IMR-90 (cell line): ENCODE results near the gene SLC44A5. TPM values are rescaled to one million over a fixed set of nuclear protein-coding genes. Genes with fewer than 3 reads are reported as not detected.

Source experiments
- ATAC-seq: fragments of 200-7000 bp; cut with Tn5 transposase; 2 replicates; pipeline ENCODE4 v1.9.1; 2020; ENCODE audit warnings: low read depth, mild to moderate bottlenecking, moderate library complexity
- BruUV-seq: library from RNA; stranded (reverse); fragments of 400-500 nt; replicated peaks from 2 replicates; lab custom pipeline; 2021; lab: Mats Ljungman, UMichigan
- CTCF ChIA-PET: fragments of 300-600 bp; formaldehyde crosslinking; extraction: SDS; loops from one replicate; lab custom pipeline; 2021; ENCODE audit warnings: antibody characterized with exemption; lab: Yijun Ruan, JAX
- POLR2A ChIA-PET: fragments of 300-600 bp; sonication (Branson Sonifier 250); formaldehyde crosslinking; loops from one replicate; lab custom pipeline; 2022; ENCODE audit warnings: antibody characterized with exemption; ENCODE audit not compliant: unreplicated experiment; lab: Charles Lee
- DNase-seq: peaks from one replicate; pipeline ENCODE4 v3.0.0; 2013
- H2AFZ ChIP-seq: replicated peaks from 2 replicates; pipeline ENCODE3; 2013; ENCODE audit warnings: low read length, mild to moderate bottlenecking; ENCODE audit not compliant: poor library complexity
- H2AK5ac ChIP-seq: 2 replicates; pipeline ENCODE4 v1.6.1; 2013; ENCODE audit warnings: low read depth, low read length, inconsistent platforms
- H2AK9ac ChIP-seq: replicated peaks from 2 replicates; pipeline ENCODE3; 2013; ENCODE audit warnings: mild to moderate bottlenecking, low read depth, low read length, moderate library complexity; ENCODE audit not compliant: poor library complexity
- H2BK120ac ChIP-seq: 2 replicates; pipeline ENCODE4 v1.6.1; 2013; ENCODE audit warnings: low read depth, low read length, inconsistent platforms
- H2BK15ac ChIP-seq: 3 replicates; pipeline ENCODE4 v1.6.1; 2013; ENCODE audit warnings: low read depth, low read length, inconsistent platforms
- H2BK20ac ChIP-seq: 2 replicates; pipeline ENCODE4 v1.6.1; 2013; ENCODE audit warnings: low read depth, mild to moderate bottlenecking, inconsistent platforms, low read length, moderate library complexity
- H2BK5ac ChIP-seq: 2 replicates; pipeline ENCODE4 v1.6.1; 2013; ENCODE audit warnings: mild to moderate bottlenecking, low read depth, low read length, inconsistent platforms; ENCODE audit not compliant: poor library complexity, severe bottlenecking
- H3K14ac ChIP-seq: replicated peaks from 2 replicates; pipeline ENCODE4 v1.6.1; 2013; ENCODE audit warnings: low read depth, low read length, inconsistent platforms
- H3K18ac ChIP-seq: 2 replicates; pipeline ENCODE4 v1.6.1; 2013; ENCODE audit warnings: low read depth, low read length, control low read depth
- H3K23ac ChIP-seq: 2 replicates; pipeline ENCODE4 v1.6.1; 2013; ENCODE audit warnings: low read depth, low read length, inconsistent platforms
- H3K27ac ChIP-seq: 2 replicates; pipeline ENCODE4 v1.5.1; 2013; ENCODE audit warnings: mild to moderate bottlenecking, control low read depth, low read length; ENCODE audit not compliant: insufficient read depth
- H3K27me3 ChIP-seq: 2 replicates; pipeline ENCODE4 v1.6.1; 2013; ENCODE audit warnings: low read length; ENCODE audit not compliant: control insufficient read depth, insufficient read depth
- H3K36me3 ChIP-seq: 2 replicates; pipeline ENCODE4 v1.6.1; 2013; ENCODE audit warnings: low read length, mixed read lengths; ENCODE audit not compliant: control insufficient read depth, insufficient read depth
- H3K4ac ChIP-seq: 2 replicates; pipeline ENCODE4 v1.6.1; 2013; ENCODE audit warnings: low read depth, low read length, inconsistent platforms
- H3K4me1 ChIP-seq: 2 replicates; pipeline ENCODE4 v1.6.1; 2013; ENCODE audit warnings: low read length, mixed read lengths; ENCODE audit not compliant: control insufficient read depth, insufficient read depth
- H3K4me2 ChIP-seq: 2 replicates; pipeline ENCODE4 v1.6.1; 2013; ENCODE audit warnings: low read depth, mild to moderate bottlenecking, control low read depth, low read length, moderate library complexity
- H3K4me3 ChIP-seq: 2 replicates; pipeline ENCODE4 v1.5.1; 2013; ENCODE audit warnings: low read depth, mild to moderate bottlenecking, control low read depth, low read length, moderate library complexity; ENCODE audit not compliant: insufficient read depth
- H3K56ac ChIP-seq: 2 replicates; pipeline ENCODE4 v1.6.1; 2013; ENCODE audit warnings: low read length, inconsistent platforms; ENCODE audit not compliant: insufficient read depth; ENCODE audit errors: extremely low read depth
- H3K79me1 ChIP-seq, 2 experiments: 2 replicates each; pipeline ENCODE4 v1.6.1; 2013; ENCODE audit warnings: low read length in 2 of 2, inconsistent platforms in 1 of 2, low read depth in 1 of 2
- H3K9ac ChIP-seq: 2 replicates; pipeline ENCODE4 v1.6.1; 2013; ENCODE audit warnings: low read depth, low read length, control low read depth
- H3K9me1 ChIP-seq: 2 replicates; pipeline ENCODE4 v1.6.1; 2013; ENCODE audit warnings: low read length, inconsistent platforms; ENCODE audit not compliant: insufficient read depth
- H3K9me3 ChIP-seq: 2 replicates; pipeline ENCODE4 v1.6.1; 2013; ENCODE audit warnings: low read length; ENCODE audit not compliant: control insufficient read depth, insufficient read depth
- H4K20me1 ChIP-seq: 2 replicates; pipeline ENCODE4 v1.6.1; 2013; ENCODE audit warnings: low read length, inconsistent platforms; ENCODE audit not compliant: insufficient read depth
- H4K5ac ChIP-seq: 2 replicates; pipeline ENCODE4 v1.6.1; 2013; ENCODE audit warnings: mild to moderate bottlenecking, low read depth, low read length, control low read depth
- H4K8ac ChIP-seq, 2 experiments: 2 replicates each; pipeline ENCODE4 v1.6.1; 2013; ENCODE audit warnings: low read depth in 2 of 2, low read length in 2 of 2, control low read depth in 1 of 2, inconsistent platforms in 1 of 2
- H4K91ac ChIP-seq: 2 replicates; pipeline ENCODE4 v1.6.1; 2013; ENCODE audit warnings: low read depth, low read length, inconsistent platforms; ENCODE audit not compliant: insufficient read depth
- BHLHE40 ChIP-seq: fragments of 150-350 bp; IDR thresholded peaks from 2 replicates; pipeline ENCODE4 v1.6.1; 2016; ENCODE audit warnings: mild to moderate bottlenecking, low read depth, low read length
- CEBPB ChIP-seq: IDR thresholded peaks from 2 replicates; pipeline ENCODE4 v1.6.1; 2012; ENCODE audit warnings: low read depth, low read length, improper control_type of control experiment
- CHD1 ChIP-seq: IDR thresholded peaks from 2 replicates; pipeline ENCODE4 v1.6.1; 2012; ENCODE audit warnings: low read depth, low read length, improper control_type of control experiment
- FOS ChIP-seq: fragments of 150-350 bp; IDR thresholded peaks from 2 replicates; pipeline ENCODE4 v1.6.1; 2016; ENCODE audit warnings: low read depth, low read length
- MAFK ChIP-seq: IDR thresholded peaks from 2 replicates; pipeline ENCODE4 v1.6.1; 2012; ENCODE audit warnings: low read depth, low read length, improper control_type of control experiment
- MAZ ChIP-seq: IDR thresholded peaks from 2 replicates; pipeline ENCODE4 v1.6.1; 2012; ENCODE audit warnings: low read depth, mild to moderate bottlenecking, low read length, improper control_type of control experiment, moderate library complexity, borderline replicate concordance
- MXI1 ChIP-seq: IDR thresholded peaks from 2 replicates; pipeline ENCODE4 v1.6.1; 2012; ENCODE audit warnings: low read depth, mild to moderate bottlenecking, low read length, moderate library complexity, borderline replicate concordance
- NFE2L2 ChIP-seq: fragments of 150-350 bp; IDR thresholded peaks from 2 replicates; pipeline ENCODE4 v1.6.1; 2016; ENCODE audit warnings: low read depth, mild to moderate bottlenecking, low read length
- RAD21 ChIP-seq: IDR thresholded peaks from 2 replicates; pipeline ENCODE4 v1.6.1; 2012; ENCODE audit warnings: low read length, improper control_type of control experiment
- RCOR1 ChIP-seq: IDR thresholded peaks from 2 replicates; pipeline ENCODE4 v1.6.1; 2012; ENCODE audit warnings: mild to moderate bottlenecking, low read length, improper control_type of control experiment; ENCODE audit not compliant: insufficient replicate concordance
- RFX5 ChIP-seq: IDR thresholded peaks from 2 replicates; pipeline ENCODE4 v1.8.0; 2012; ENCODE audit warnings: low read depth, mild to moderate bottlenecking, low read length, moderate library complexity
- SMC3 ChIP-seq: fragments of 150-350 bp; IDR thresholded peaks from 2 replicates; pipeline ENCODE4 v1.6.1; 2016; ENCODE audit warnings: low read depth, mild to moderate bottlenecking, antibody characterized with exemption, low read length, moderate library complexity
- WGBS, 2 experiments: methylation state at CpG; one replicate each; pipeline versions ENCODE4 v1.1.5 to v1.1.7; 2013; ENCODE audit warnings: missing lambda C conversion rate in 2 of 2; ENCODE audit not compliant: insufficient read length in 1 of 2; ENCODE audit errors: extremely low coverage in 2 of 2; 5-methylcytosine and 5-hydroxymethylcytosine counted together
- dilution Hi-C: fragments of 300-500 bp; cut with HindIII; formaldehyde crosslinking; loops from one replicate; pipeline ENCODE4 v1.14.3; 2018; ENCODE audit warnings: low sequenced_read_pairs; ENCODE audit not compliant: unreplicated experiment
- in situ Hi-C: fragments of 300-500 bp; cut with MboI; formaldehyde crosslinking; loops from 3 replicates; pipeline ENCODE4 v1.14.3; 2019; ENCODE audit warnings: low sequenced_read_pairs, inconsistent platforms, mixed read lengths
- intact Hi-C: fragments of 100-400 bp; cut with micrococcal nuclease; formaldehyde crosslinking; loops from 2 replicates; pipeline ENCODE4 v1.10.0; 2022
- polyA plus RNA-seq, 3 experiments: library from polyadenylated mRNA; depleted of rRNA; stranded (reverse); fragments of >200 nt; gene quantifications; 2 replicates each; pipeline ENCODE4 v1.2.3, GENCODE V29; 2012; ENCODE audit warnings: low replicate concordance in 1 of 3
- total RNA-seq: library from RNA; depleted of rRNA; stranded (reverse); fragments of >200 nt; gene quantifications from 2 replicates; pipeline ENCODE4 v1.2.3, GENCODE V29; 2012
- TF ChIP-seq, protein P1 (sequence below): conservative IDR thresholded peaks from 2 replicates; pipeline ENCODE4 v1.5.1; 2012; ENCODE audit warnings: mild to moderate bottlenecking, low read depth, low read length, improper control_type of control experiment
- TF ChIP-seq, protein P2 (sequence below): fragments of 150-350 bp; IDR thresholded peaks from 2 replicates; pipeline ENCODE4 v1.6.1; 2017; ENCODE audit warnings: mild to moderate bottlenecking, antibody characterized with exemption, low read length, low read depth
- TF ChIP-seq, protein P3 (sequence below): fragments of 150-350 bp; IDR thresholded peaks from 2 replicates; pipeline ENCODE4 v1.6.1; 2016; ENCODE audit warnings: low read depth, mild to moderate bottlenecking, low read length, moderate library complexity, borderline replicate concordance

SLC44A5 gene
- total and polyA plus RNA-seq, 2 of the 4 experiments (the other 2 are of a cell fraction), result under 0.01 TPM; not detected in 1

GRCh38 chr1:75475696-75476095, 135.2 kb downstream of the SLC44A5 start:
- Histone ChIP-seq H3K18ac (no peak overlapping the region), H4K91ac (no peak overlapping the region), H3K36me3 (no peaks in the 10 kb centered on the region), H2AK9ac (no peak overlapping the region), H3K27ac (no peak overlapping the region), H2BK120ac (no peak overlapping the region), H3K23ac (no peak overlapping the region), H3K56ac (no peak overlapping the region), H3K27me3 (no peaks in the 10 kb centered on the region), H2BK15ac (no peak overlapping the region), H4K20me1 (no peaks in the 10 kb centered on the region), H2AFZ (no peak overlapping the region), H3K79me1 (no peaks in the 10 kb centered on the region), H3K14ac (no peak overlapping the region), H3K4me2 (no peak overlapping the region), H3K9ac (no peak overlapping the region), H2BK20ac (no peak overlapping the region), H2BK5ac (no peak overlapping the region), H2AK5ac (no peak overlapping the region), H3K4me1 (no peaks in the 10 kb centered on the region), H4K5ac (no peak overlapping the region), H3K4ac (no peak overlapping the region), H3K9me1 (no peaks in the 10 kb centered on the region), H4K8ac (no peak overlapping the region), H3K4me3 (no peak overlapping the region), H3K9me3 (0 out of 2 replicates have a peak, but pooled peaks cover 2% of the 10 kb centered on the region)
- dilution Hi-C loops, result no loop called here
- TF ChIP-seq SMC3 (no peak), CHD1 (no peak), CEBPB (no peak), BHLHE40 (no peak), RAD21 (no peak), FOS (no peak), RFX5 (no peak), MAZ (no peak), NFE2L2 (no peak), MXI1 (no peak), RCOR1 (no peak), MAFK (no peak)
- TF ChIP-seq, protein P1, sequence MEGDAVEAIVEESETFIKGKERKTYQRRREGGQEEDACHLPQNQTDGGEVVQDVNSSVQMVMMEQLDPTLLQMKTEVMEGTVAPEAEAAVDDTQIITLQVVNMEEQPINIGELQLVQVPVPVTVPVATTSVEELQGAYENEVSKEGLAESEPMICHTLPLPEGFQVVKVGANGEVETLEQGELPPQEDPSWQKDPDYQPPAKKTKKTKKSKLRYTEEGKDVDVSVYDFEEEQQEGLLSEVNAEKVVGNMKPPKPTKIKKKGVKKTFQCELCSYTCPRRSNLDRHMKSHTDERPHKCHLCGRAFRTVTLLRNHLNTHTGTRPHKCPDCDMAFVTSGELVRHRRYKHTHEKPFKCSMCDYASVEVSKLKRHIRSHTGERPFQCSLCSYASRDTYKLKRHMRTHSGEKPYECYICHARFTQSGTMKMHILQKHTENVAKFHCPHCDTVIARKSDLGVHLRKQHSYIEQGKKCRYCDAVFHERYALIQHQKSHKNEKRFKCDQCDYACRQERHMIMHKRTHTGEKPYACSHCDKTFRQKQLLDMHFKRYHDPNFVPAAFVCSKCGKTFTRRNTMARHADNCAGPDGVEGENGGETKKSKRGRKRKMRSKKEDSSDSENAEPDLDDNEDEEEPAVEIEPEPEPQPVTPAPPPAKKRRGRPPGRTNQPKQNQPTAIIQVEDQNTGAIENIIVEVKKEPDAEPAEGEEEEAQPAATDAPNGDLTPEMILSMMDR, result no peak
- TF ChIP-seq, protein P2, sequence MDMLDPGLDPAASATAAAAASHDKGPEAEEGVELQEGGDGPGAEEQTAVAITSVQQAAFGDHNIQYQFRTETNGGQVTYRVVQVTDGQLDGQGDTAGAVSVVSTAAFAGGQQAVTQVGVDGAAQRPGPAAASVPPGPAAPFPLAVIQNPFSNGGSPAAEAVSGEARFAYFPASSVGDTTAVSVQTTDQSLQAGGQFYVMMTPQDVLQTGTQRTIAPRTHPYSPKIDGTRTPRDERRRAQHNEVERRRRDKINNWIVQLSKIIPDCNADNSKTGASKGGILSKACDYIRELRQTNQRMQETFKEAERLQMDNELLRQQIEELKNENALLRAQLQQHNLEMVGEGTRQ, result no peak
- TF ChIP-seq, protein P3, sequence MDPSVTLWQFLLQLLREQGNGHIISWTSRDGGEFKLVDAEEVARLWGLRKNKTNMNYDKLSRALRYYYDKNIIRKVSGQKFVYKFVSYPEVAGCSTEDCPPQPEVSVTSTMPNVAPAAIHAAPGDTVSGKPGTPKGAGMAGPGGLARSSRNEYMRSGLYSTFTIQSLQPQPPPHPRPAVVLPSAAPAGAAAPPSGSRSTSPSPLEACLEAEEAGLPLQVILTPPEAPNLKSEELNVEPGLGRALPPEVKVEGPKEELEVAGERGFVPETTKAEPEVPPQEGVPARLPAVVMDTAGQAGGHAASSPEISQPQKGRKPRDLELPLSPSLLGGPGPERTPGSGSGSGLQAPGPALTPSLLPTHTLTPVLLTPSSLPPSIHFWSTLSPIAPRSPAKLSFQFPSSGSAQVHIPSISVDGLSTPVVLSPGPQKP, result no peak
- in situ Hi-C loops, result no loop called here
- CTCF ChIA-PET, result no interaction called here
- BruUV-seq, result no TSS peak
- POLR2A ChIA-PET, result no interaction called here
- no peak for ATAC-seq
- no peak for DNase-seq
- intact Hi-C loops, result no loop called here
- WGBS, 2 experiments, result no CpG with 5 or more reads among the region's 4 CpGs
